A549 (cell line): ENCODE data around the gene REP15. TPM values are rescaled to one million over a fixed set of nuclear protein-coding genes. Genes with fewer than 3 reads are reported as not detected.
A peak's percentile ranks its signal among the peaks of the same experiment; 100 is the strongest.

Experiments used
- ATAC-seq, 2 experiments: fragments of 200-7000 bp in 1 of 2; fragments of >200 bp in 1 of 2; cut with Nextera tagmentation in 1 of 2; cut with Tn5 transposase in 1 of 2; 3 replicates each; pipeline versions ENCODE4 v1.8.0 to v1.9.1; 2018 to 2020; ENCODE audit warnings: mild to moderate bottlenecking in 1 of 2, moderate library complexity in 1 of 2
- CTCF ChIA-PET: fragments of 300-600 bp; sonication (Branson Sonifier 250); formaldehyde crosslinking; extraction: SDS; loops from one replicate; lab custom pipeline; 2021; ENCODE audit warnings: antibody characterized with exemption, inconsistent platforms; lab: Yijun Ruan, JAX
- POLR2A ChIA-PET: fragments of 350-600 bp; formaldehyde crosslinking; extraction: SDS; loops from one replicate; lab custom pipeline; 2021; ENCODE audit warnings: antibody characterized with exemption, inconsistent platforms; lab: Yijun Ruan, JAX
- DNase-seq, 2 experiments: peaks; one replicate each; pipeline versions ENCODE4 v3.0.0 to v3.0.0-alpha.2; 2011 to 2016; ENCODE audit warnings: low read depth in 1 of 2, low spot score in 1 of 2
- FAIRE-seq: peaks from 2 replicates; lab custom pipeline; 2011; peaks lifted over from hg19 to GRCh38; lab: Jason Lieb, UNC
- H3K27ac ChIP-seq, 2 experiments: fragments of >200 bp; sonication (Bioruptor Twin); formaldehyde crosslinking; 3 replicates each; pipeline ENCODE4 v1.5.1; 2016 to 2017
- H3K4me1 ChIP-seq: fragments of >200 bp; sonication (Bioruptor Twin); formaldehyde crosslinking; 3 replicates; pipeline ENCODE4 v1.6.1; 2016
- H3K4me2 ChIP-seq: fragments of >200 bp; sonication (Bioruptor Twin); formaldehyde crosslinking; 3 replicates; pipeline ENCODE4 v1.6.1; 2016
- H3K4me3 ChIP-seq: fragments of >200 bp; sonication (Bioruptor Twin); formaldehyde crosslinking; 3 replicates; pipeline ENCODE4 v1.5.1; 2016
- H3K9me3 ChIP-seq: fragments of >200 bp; sonication (Bioruptor Twin); formaldehyde crosslinking; 3 replicates; pipeline ENCODE4 v1.6.1; 2016
- ATOH8 ChIP-seq: fragments of 250-450 bp; sonication (Bioruptor Pico); IDR thresholded peaks from 2 replicates; pipeline ENCODE4 v1.5.0; 2020; ENCODE audit warnings: low read depth, mild to moderate bottlenecking, moderate library complexity
- CBX8 ChIP-seq: fragments of 200-600 bp; sonication (generic); IDR thresholded peaks from 2 replicates; pipeline ENCODE4 v1.6.1; 2016
- CHD4 ChIP-seq: fragments of 200-600 bp; sonication (generic); IDR thresholded peaks from 2 replicates; pipeline ENCODE4 v1.6.1; 2016; ENCODE audit warnings: antibody characterized with exemption, mild to moderate bottlenecking, borderline replicate concordance
- E2F6 ChIP-seq: IDR thresholded peaks from 2 replicates; pipeline ENCODE4 v1.6.1; 2012; ENCODE audit warnings: low read depth, borderline replicate concordance
- EHF ChIP-seq: fragments of 250-450 bp; sonication (Bioruptor Pico); IDR thresholded peaks from 2 replicates; pipeline ENCODE4 v1.5.0; 2020; ENCODE audit warnings: mild to moderate bottlenecking
- EP300 ChIP-seq, 2 experiments: fragments of >200 bp; sonication (Bioruptor Twin); formaldehyde crosslinking; IDR thresholded peaks; 2 replicates in 1 of 2; 3 replicates in 1 of 2; pipeline ENCODE4 v1.6.1; 2016 to 2017
- ESRRA ChIP-seq: fragments of 150-350 bp; IDR thresholded peaks from 2 replicates; pipeline ENCODE4 v1.6.1; 2014; ENCODE audit warnings: mild to moderate bottlenecking, low read length, borderline replicate concordance
- FOSL2 ChIP-seq, 2 experiments: fragments of 450-650 bp in 1 of 2; fragments of >200 bp in 1 of 2; sonication (Bioruptor Twin) in 1 of 2; formaldehyde crosslinking; IDR thresholded peaks; 2 replicates each; pipeline versions ENCODE4 v1.5.0 to v1.6.1; 2016 to 2020; ENCODE audit warnings: mild to moderate bottlenecking in 1 of 2, moderate library complexity in 1 of 2
- FOXS1 ChIP-seq: fragments of 250-450 bp; sonication (Bioruptor Pico); IDR thresholded peaks from 2 replicates; pipeline ENCODE4 v1.5.0; 2020; ENCODE audit warnings: mild to moderate bottlenecking, moderate library complexity
- HDAC2 ChIP-seq: fragments of 200-600 bp; sonication (generic); IDR thresholded peaks from 2 replicates; pipeline ENCODE4 v1.6.1; 2016
- HOXB13 ChIP-seq: fragments of 250-450 bp; sonication (Bioruptor Pico); IDR thresholded peaks from 2 replicates; pipeline ENCODE4 v1.5.0; 2020; ENCODE audit warnings: low read depth, mild to moderate bottlenecking, moderate library complexity
- JUN ChIP-seq, 2 experiments: fragments of >200 bp; sonication (Bioruptor Twin); formaldehyde crosslinking; IDR thresholded peaks; 2 replicates in 1 of 2; 3 replicates in 1 of 2; pipeline ENCODE4 v1.6.1; 2016 to 2017
- JUNB ChIP-seq: fragments of >200 bp; sonication (Bioruptor Twin); formaldehyde crosslinking; IDR thresholded peaks from 2 replicates; pipeline ENCODE4 v1.6.1; 2016
- KDM1A ChIP-seq: fragments of 200-600 bp; sonication (generic); IDR thresholded peaks from 2 replicates; pipeline ENCODE4 v1.6.1; 2016; ENCODE audit warnings: low read depth, mild to moderate bottlenecking
- KDM5A ChIP-seq: fragments of 200-600 bp; sonication (generic); IDR thresholded peaks from 2 replicates; pipeline ENCODE4 v1.6.1; 2016; ENCODE audit warnings: antibody characterized with exemption, mild to moderate bottlenecking
- MAFK ChIP-seq: fragments of 450-650 bp; IDR thresholded peaks from 2 replicates; pipeline ENCODE4 v1.6.1; 2014; ENCODE audit not compliant: partially characterized antibody
- MAX ChIP-seq: IDR thresholded peaks from 2 replicates; pipeline ENCODE4 v1.6.1; 2012
- NFE2L2 ChIP-seq: fragments of 150-350 bp; conservative IDR thresholded peaks from 2 replicates; pipeline ENCODE4 v1.6.1; 2014; ENCODE audit warnings: low read length
- NPAS2 ChIP-seq: fragments of 250-450 bp; sonication (Bioruptor Pico); IDR thresholded peaks from 2 replicates; pipeline ENCODE4 v1.8.0; 2022; ENCODE audit warnings: mild to moderate bottlenecking, moderate library complexity, borderline replicate concordance
- NR3C1 ChIP-seq: fragments of >200 bp; sonication (Bioruptor Twin); formaldehyde crosslinking; IDR thresholded peaks from 3 replicates; pipeline ENCODE4 v1.6.1; 2017
- POLR2A ChIP-seq: IDR thresholded peaks from 2 replicates; pipeline ENCODE4 v1.6.1; 2012; ENCODE audit warnings: mild to moderate bottlenecking, low read length
- POLR2AphosphoS2 ChIP-seq: conservative IDR thresholded peaks from 2 replicates; pipeline ENCODE4 v1.6.1; 2012; ENCODE audit warnings: low read length, improper control_type of control experiment, inconsistent platforms
- RARB ChIP-seq: fragments of 250-450 bp; sonication (Bioruptor Pico); IDR thresholded peaks from 2 replicates; pipeline ENCODE4 v1.8.0; 2021; ENCODE audit warnings: mild to moderate bottlenecking, moderate library complexity
- RNF2 ChIP-seq: fragments of 200-600 bp; sonication (generic); IDR thresholded peaks from 2 replicates; pipeline ENCODE4 v1.6.1; 2016; ENCODE audit warnings: low read depth, mild to moderate bottlenecking, antibody characterized with exemption, moderate library complexity, borderline replicate concordance
- SMC3 ChIP-seq: fragments of >200 bp; sonication (Bioruptor Twin); formaldehyde crosslinking; IDR thresholded peaks from 3 replicates; pipeline ENCODE4 v1.6.1; 2018; ENCODE audit warnings: inconsistent platforms
- USF2 ChIP-seq: fragments of 450-650 bp; IDR thresholded peaks from 2 replicates; pipeline ENCODE4 v1.6.1; 2014; ENCODE audit warnings: antibody characterized with exemption
- ZC3H11A ChIP-seq: fragments of 450-650 bp; IDR thresholded peaks from 2 replicates; pipeline ENCODE4 v1.6.1; 2014; ENCODE audit warnings: antibody characterized with exemption, mild to moderate bottlenecking
- ZFP36 ChIP-seq: fragments of 450-650 bp; IDR thresholded peaks from 2 replicates; pipeline ENCODE4 v1.6.1; 2014; ENCODE audit warnings: borderline replicate concordance; ENCODE audit not compliant: partially characterized antibody
- ZNF302 ChIP-seq: fragments of 250-450 bp; sonication (Bioruptor Pico); IDR thresholded peaks from 2 replicates; pipeline ENCODE4 v1.9.0; 2021; ENCODE audit warnings: inconsistent platforms, mild to moderate bottlenecking, moderate library complexity
- WGBS: methylation state at CpG from one replicate; pipeline ENCODE4 v1.1.6; 2017; ENCODE audit errors: missing lambda C conversion rate; 5-methylcytosine and 5-hydroxymethylcytosine counted together
- polyA plus RNA-seq, 4 experiments: library from polyadenylated mRNA; depleted of rRNA in 3 of 4; stranded (reverse); fragments of >200 nt; fragmentation: RNase III in 1 of 4; extraction: RNeasy Plus Mini Kit Qiagen cat#74134 plus additional on column Dnase treatment in 1 of 4; gene quantifications; 2 replicates in 3 of 4; 3 replicates in 1 of 4; pipeline ENCODE4 v1.2.3, GENCODE V29; 2011 to 2017

Gene REP15
- polyA plus RNA-seq, 2 of the 4 experiments (the other 2 are of a cell fraction) = 0.34 to 0.81 TPM

GRCh38 chr12:27709212-27709931 is 13.1 kb downstream of the REP15 start:
- Histone ChIP-seq H3K4me1 (peaks cover 10% of the 10 kb centered on the region; the same call in 2 of the 3 replicates), H3K27ac (peak overlapping the region; percentile 93 to 95), H3K4me2 (peak overlapping the region; percentile 81), H3K9me3 (no peaks in the 10 kb centered on the region), H3K4me3 (peak overlapping the region; percentile 91)
- ChIA-PET CTCF (interaction anchor here (1.4 kb wide), 1 partner anchor 10 kb away, joined by 3 read pairs; no protein-coding TSS in a partner anchor), POLR2A (interaction anchor here (0.9 kb wide), 1 partner anchor 185 kb away, joined by 3 read pairs; the partner anchor contains the start of gene PPFIBP1)
- no peak for DNase-seq
- no peak for TF ChIP-seq ZFP36
- no peak for TF ChIP-seq ESRRA
- TF ChIP-seq HOXB13 (CRISPR knock-in tag) = no peak
- TF ChIP-seq ZNF302 (CRISPR knock-in tag) = no peak
- TF ChIP-seq RNF2 = no peak
- no peak for TF ChIP-seq JUNB
- TF ChIP-seq FOSL2 (IDR thresholded peaks at IDR 0.05) = no peak
- no peak for TF ChIP-seq FOSL2 (CRISPR knock-in tag; IDR thresholded peaks at IDR 0.05)
- TF ChIP-seq MAFK = no peak
- TF ChIP-seq EP300 (IDR thresholded peaks at IDR 0.05) = no peak
- TF ChIP-seq USF2 = no peak
- TF ChIP-seq POLR2A = no peak
- FAIRE-seq = no peak
- WGBS = 79% methylated on average over 12 of the region's 12 CpGs
- ATAC-seq = no peak

- WGBS = 4% methylated on average over 24 of the region's 24 CpGs
- Histone ChIP-seq H3K9me3 (no peaks in the 10 kb centered on the region), H3K4me2 (peak overlapping the region; percentile 81), H3K4me3 (peak overlapping the region; percentile 91), H3K27ac (peak overlapping the region; percentile 93 to 95), H3K4me1 (peaks cover 10% of the 10 kb centered on the region; the same call in 2 of the 3 replicates)
- CTCF ChIA-PET = interaction anchor here (1.4 kb wide), 1 partner anchor 11 kb away, joined by 3 read pairs; no protein-coding TSS in a partner anchor
- DNase-seq (peak in 1 of 2 experiments; percentile 68), ATAC-seq (peak; percentile 73 to 75), FAIRE-seq (no peak)
- POLR2A ChIA-PET = interaction anchor here (0.9 kb wide), 1 partner anchor 186 kb away, joined by 3 read pairs; the partner anchor contains the start of gene PPFIBP1
- TF ChIP-seq KDM5A (no peak), RARB (CRISPR knock-in tag) (peak; percentile 45; the same call in 1 of the 2 replicates)
These were observed 13.8 kb downstream of the REP15 start for GRCh38 chr12:27709932-27710591.

- FAIRE-seq (no peak), ATAC-seq (peak; percentile 96 to 98), DNase-seq (peak; percentile 65 to 96)
- Histone ChIP-seq H3K9me3 (no peaks in the 10 kb centered on the region), H3K4me3 (peak within 1 kb of the TSS; percentile 91), H3K4me2 (peak within 1 kb of the TSS; percentile 81), H3K4me1 (peaks cover 10% of the 10 kb centered on the region; the same call in 2 of the 3 replicates), H3K27ac (peak within 1 kb of the TSS; percentile 93 to 95)
- POLR2A ChIA-PET = interaction anchor here (0.6 kb wide), 1 partner anchor 13 kb away, joined by 3 read pairs; no protein-coding TSS in a partner anchor
- 1% methylated on average over 31 of the region's 46 CpGs for WGBS
- CTCF ChIA-PET = no interaction called here
- TF ChIP-seq HDAC2 (peak; percentile 85; the same call in 1 of the 2 replicates), CBX8 (no peak), NPAS2 (no peak), E2F6 (peak; percentile 71; the same call in 1 of the 2 replicates), EHF (CRISPR knock-in tag) (0 out of 2 replicates have a peak, but pooled peaks have one; percentile 48), JUN (IDR thresholded peaks at IDR 0.05) (peak; percentile 63 to 88; a peak in 4 of 5 replicates), POLR2AphosphoS2 (no peak), ATOH8 (CRISPR knock-in tag) (0 out of 2 replicates have a peak, but pooled peaks have one; percentile 17), ZFP36 (no peak), NFE2L2 (no peak), RNF2 (no peak), CHD4 (no peak), KDM1A (no peak), NR3C1 (no peak), FOXS1 (CRISPR knock-in tag) (peak; percentile 69; the same call in 1 of the 2 replicates), SMC3 (no peak), HOXB13 (CRISPR knock-in tag) (peak; percentile 75; the same call in 1 of the 2 replicates), MAX (peak; percentile 98), ZC3H11A (no peak)
These were observed 14.5 kb downstream of the REP15 start, which contains the start of gene MRPS35 for GRCh38 chr12:27710592-27711316. Gene MRPS35, plus strand, starts transcription at chr12:27710832. Its CDS starts 12 bp downstream, at chr12:27710844.
